ENCODE results near the gene C2CD2.

The C2CD2 gene

GRCh38 chr21:41859297-41859980, 94.4 kb downstream of the C2CD2 start:
- DNase-seq, result no peak

- DNase-seq, result no peak
These were observed 95.1 kb downstream of the C2CD2 start for GRCh38 chr21:41858466-41859296.

- DNase-seq, result no peak
These were observed 96.0 kb downstream of the C2CD2 start for GRCh38 chr21:41857771-41858300.

GRCh38 chr21:41856572-41856971, 97.2 kb downstream of the C2CD2 start:
- DNase-seq, result no peak

GRCh38 chr21:41854426-41854995, 99.3 kb downstream of the C2CD2 start:
- no peak for DNase-seq

- DNase-seq, result no peak
These were observed 100.9 kb downstream of the C2CD2 start for GRCh38 chr21:41852929-41853320.

- DNase-seq, result no peak
These were observed 101.5 kb downstream of the C2CD2 start for GRCh38 chr21:41852151-41852928.

- no peak for DNase-seq
These were observed 102.6 kb downstream of the C2CD2 start for GRCh38 chr21:41851090-41851790.

GRCh38 chr21:41850085-41850484, 103.7 kb downstream of the C2CD2 start:
- DNase-seq, result no peak

- DNase-seq, result no peak
These were observed 104.7 kb downstream of the C2CD2 start for GRCh38 chr21:41848958-41849580.

GRCh38 chr21:41848533-41848932, 105.3 kb downstream of the C2CD2 start:
- DNase-seq, result no peak

- no peak for DNase-seq
These were observed 106.6 kb downstream of the C2CD2 start for GRCh38 chr21:41847066-41847804.

GRCh38 chr21:41846536-41846935, 107.3 kb downstream of the C2CD2 start:
- DNase-seq, result no peak

- DNase-seq, result no peak
These were observed 107.8 kb downstream of the C2CD2 start for GRCh38 chr21:41846033-41846317.

GRCh38 chr21:41845310-41846032, 108.3 kb downstream of the C2CD2 start:
- no peak for DNase-seq

GRCh38 chr21:41843584-41843983, 110.2 kb downstream of the C2CD2 start:
- DNase-seq, result no peak

GRCh38 chr21:41840880-41841279, 112.9 kb downstream of the C2CD2 start:
- DNase-seq, result no peak

GRCh38 chr21:41839387-41840000, 114.3 kb downstream of the C2CD2 start:
- DNase-seq, result no peak

- DNase-seq, result no peak
These were observed 116.0 kb downstream of the C2CD2 start for GRCh38 chr21:41837756-41838297.

All from stimulated activated CD4-positive, alpha-beta T cell treated with anti-CD3 and anti-CD28 coated beads, Interleukin-15, amount 100 ng/mL, for 24 hours (primary cell).